Neural cell (in vitro differentiated cells): ENCODE measurements around the gene HTRA2. TPM values are rescaled to one million over a fixed set of nuclear protein-coding genes. Genes with fewer than 3 reads are reported as not detected.

Source experiments
- H2AFZ ChIP-seq: fragments of 200-600, 300-800 bp; sonication (generic), shearing (Covaris generic); 2 replicates; pipeline ENCODE4 v1.6.0; 2014; ENCODE audit warnings: low read depth, mild to moderate bottlenecking, antibody characterized with exemption, low read length, moderate library complexity
- H3F3A ChIP-seq: fragments of 200-600 bp; shearing (Covaris generic); 2 replicates; pipeline ENCODE4 v1.6.1; 2016; ENCODE audit warnings: mild to moderate bottlenecking, moderate library complexity, mixed read lengths, antibody characterized with exemption, low read length; ENCODE audit not compliant: insufficient read depth, poor library complexity, severe bottlenecking
- H3K27ac ChIP-seq: fragments of 200-600, 300-800 bp; sonication (generic), shearing (Covaris generic); 2 replicates; pipeline ENCODE4 v1.5.1; 2014; ENCODE audit warnings: mild to moderate bottlenecking, low read length, moderate library complexity
- H3K27me3 ChIP-seq: fragments of 300-800, 200-600 bp; sonication (generic), shearing (Covaris generic); 2 replicates; pipeline ENCODE4 v1.6.0; 2014; ENCODE audit warnings: mild to moderate bottlenecking, low read depth, low read length, moderate library complexity; ENCODE audit not compliant: insufficient read depth
- H3K36me3 ChIP-seq: fragments of 300-800, 200-600 bp; sonication (generic), shearing (Covaris generic); 2 replicates; pipeline ENCODE4 v1.5.1; 2014; ENCODE audit warnings: mild to moderate bottlenecking, antibody characterized with exemption, low read length, moderate library complexity; ENCODE audit not compliant: insufficient read depth
- H3K4me2 ChIP-seq: fragments of 300-800, 200-600 bp; sonication (generic), shearing (Covaris generic); 2 replicates; pipeline ENCODE4 v1.6.0; 2014; ENCODE audit warnings: mild to moderate bottlenecking, low read length
- H3K4me3 ChIP-seq: fragments of 300-800, 200-600 bp; sonication (generic), shearing (Covaris generic); 2 replicates; pipeline ENCODE4 v1.5.1; 2014; ENCODE audit warnings: mild to moderate bottlenecking, low read length, moderate library complexity
- H3K79me2 ChIP-seq: fragments of 200-600 bp; shearing (Covaris generic); replicated peaks from 2 replicates; pipeline ENCODE4 v1.6.0; 2014; ENCODE audit warnings: mild to moderate bottlenecking, low read length, moderate library complexity; ENCODE audit not compliant: insufficient read depth
- H3K9ac ChIP-seq: fragments of 300-800, 200-600 bp; sonication (generic), shearing (Covaris generic); 2 replicates; pipeline ENCODE4 v1.6.1; 2016; ENCODE audit warnings: mild to moderate bottlenecking, low read length, mixed read lengths
- H3K9me2 ChIP-seq: fragments of 200-600 bp; shearing (Covaris generic); 2 replicates; pipeline ENCODE4 v1.6.1; 2016; ENCODE audit warnings: mild to moderate bottlenecking, low read length, mixed read lengths; ENCODE audit not compliant: insufficient read depth
- H3K9me3 ChIP-seq: fragments of 200-600, 300-800 bp; sonication (generic), shearing (Covaris generic); 2 replicates; pipeline ENCODE4 v1.6.1; 2016; ENCODE audit warnings: mild to moderate bottlenecking, mixed run types, low read length, moderate library complexity, mixed read lengths
- H4K20me1 ChIP-seq: fragments of 200-600 bp; shearing (Covaris generic); 2 replicates; pipeline ENCODE4 v1.6.1; 2016; ENCODE audit warnings: mild to moderate bottlenecking, mixed run types; ENCODE audit not compliant: insufficient read depth
- EP300 ChIP-seq: fragments of 450-650 bp; conservative IDR thresholded peaks from 2 replicates; pipeline ENCODE4 v1.6.1; 2014; ENCODE audit warnings: antibody characterized with exemption, mild to moderate bottlenecking, moderate library complexity; ENCODE audit not compliant: poor library complexity, severe bottlenecking
- EZH2 ChIP-seq: fragments of 200-600, 300-800 bp; shearing (Covaris generic), sonication (generic); IDR thresholded peaks from 2 replicates; pipeline ENCODE4 v1.6.1; 2014; ENCODE audit warnings: antibody characterized with exemption, low read length, borderline replicate concordance, mild to moderate bottlenecking; ENCODE audit not compliant: insufficient read depth, poor library complexity, severe bottlenecking
- MXI1 ChIP-seq: fragments of 450-650 bp; conservative IDR thresholded peaks from 2 replicates; pipeline ENCODE4 v1.6.1; 2014; ENCODE audit warnings: antibody characterized with exemption, mild to moderate bottlenecking; ENCODE audit not compliant: poor library complexity, severe bottlenecking
- POLR2AphosphoS5 ChIP-seq: IDR thresholded peaks from 2 replicates; pipeline ENCODE4 v1.6.1; 2012
- RAD21 ChIP-seq: fragments of 450-650 bp; conservative IDR thresholded peaks from 2 replicates; pipeline ENCODE4 v1.6.1; 2014; ENCODE audit warnings: antibody characterized with exemption, mild to moderate bottlenecking, moderate library complexity
- SMC3 ChIP-seq: fragments of 450-650 bp; conservative IDR thresholded peaks from 2 replicates; pipeline ENCODE4 v1.6.1; 2014; ENCODE audit warnings: antibody characterized with exemption, mild to moderate bottlenecking, moderate library complexity; ENCODE audit not compliant: poor library complexity
- TAF1 ChIP-seq: IDR thresholded peaks from 2 replicates; pipeline ENCODE4 v1.6.1; 2012; ENCODE audit warnings: low read depth
- polyA plus RNA-seq: library from polyadenylated mRNA; depleted of rRNA; stranded (reverse); fragments of >200 nt; gene quantifications from 2 replicates; pipeline ENCODE4 v1.2.3, GENCODE V29; 2014
- TF ChIP-seq, protein P1 (sequence below): IDR thresholded peaks from 2 replicates; pipeline ENCODE4 v1.6.1; 2012; ENCODE audit warnings: borderline replicate concordance
- TF ChIP-seq, protein P2 (sequence below): fragments of 450-650 bp; IDR thresholded peaks from 2 replicates; pipeline ENCODE4 v1.5.1; 2014; ENCODE audit warnings: antibody characterized with exemption, mild to moderate bottlenecking, moderate library complexity; ENCODE audit not compliant: poor library complexity, severe bottlenecking

Gene HTRA2
- polyA plus RNA-seq, 1 donor from 2014 or later = 126 TPM

DNA sequence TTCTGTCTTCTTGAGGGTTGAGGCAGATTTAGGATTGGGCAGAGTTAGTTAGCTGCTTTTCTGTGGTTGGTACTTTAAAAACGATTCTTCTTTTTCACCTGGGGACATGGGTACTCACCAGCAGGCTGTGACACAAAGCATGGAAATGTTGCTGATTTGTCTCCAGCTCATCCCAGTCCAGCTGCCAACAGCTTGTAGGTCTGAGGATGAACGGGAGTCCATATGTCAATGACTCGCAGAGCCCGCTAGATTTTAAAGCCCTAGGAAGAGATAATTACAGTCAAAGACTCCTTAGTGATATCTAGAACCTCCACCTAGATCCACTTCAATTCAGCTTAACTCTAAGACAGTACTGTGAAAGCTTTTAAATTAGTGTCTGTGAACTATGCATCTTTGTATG lies 45.6 kb downstream of the HTRA2 start:
- Histone ChIP-seq H4K20me1 (no peaks in the 10 kb centered on the region), H3K27me3 (no peaks in the 10 kb centered on the region), H3K9ac (no peak overlapping the region), H3F3A (no peaks in the 10 kb centered on the region), H3K79me2 (no peaks in the 10 kb centered on the region), H3K9me2 (no peaks in the 10 kb centered on the region), H3K9me3 (no peaks in the 10 kb centered on the region), H3K27ac (no peak overlapping the region), H2AFZ (no peak overlapping the region), H3K4me3 (no peak overlapping the region), H3K36me3 (no peaks in the 10 kb centered on the region), H3K4me2 (no peak overlapping the region)
- no peak for TF ChIP-seq EP300

DNA sequence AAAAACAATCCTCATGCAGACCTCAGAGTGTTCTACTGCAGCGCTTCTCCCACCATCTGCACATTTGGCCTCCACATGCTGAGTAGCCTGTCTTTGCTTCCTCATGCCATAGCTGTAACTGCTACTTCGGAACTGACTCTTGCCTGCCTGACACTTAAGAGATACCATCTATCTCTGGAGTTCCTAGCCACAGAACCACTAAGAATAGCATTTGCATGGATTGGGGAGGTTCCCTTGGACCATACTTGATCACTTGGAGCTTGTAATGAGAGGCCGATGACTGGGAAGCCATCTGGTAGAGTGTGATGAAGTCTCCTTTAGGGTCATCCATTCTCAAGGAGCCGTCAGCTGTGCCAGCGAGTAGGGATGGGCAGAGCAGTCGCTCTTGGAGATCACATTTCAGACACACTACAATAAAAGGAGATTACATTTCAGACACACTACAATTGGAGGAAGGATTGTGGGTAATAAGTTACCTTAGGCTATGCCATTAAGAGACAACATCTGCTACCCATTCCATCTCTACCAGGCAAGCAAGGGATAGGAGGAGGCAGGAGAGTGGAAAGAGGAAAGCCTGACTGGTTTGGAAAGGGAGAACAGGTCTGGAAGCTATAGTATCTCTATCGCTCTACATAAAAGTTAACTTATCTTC lies 46.6 kb downstream of the HTRA2 start:
- H3K9ac ChIP-seq = no peak overlapping the region
- no peak overlapping the region for H2AFZ ChIP-seq
- H3K36me3 ChIP-seq = no peaks in the 10 kb centered on the region
- no peak overlapping the region for H3K4me2 ChIP-seq
- no peaks in the 10 kb centered on the region for H4K20me1 ChIP-seq
- no peak overlapping the region for H3K27ac ChIP-seq
- TF ChIP-seq EP300 (no peak), SMC3 (no peak), RAD21 (no peak), POLR2AphosphoS5 (no peak), EZH2 (no peak), TAF1 (no peak), MXI1 (no peak)
- TF ChIP-seq, protein P1, sequence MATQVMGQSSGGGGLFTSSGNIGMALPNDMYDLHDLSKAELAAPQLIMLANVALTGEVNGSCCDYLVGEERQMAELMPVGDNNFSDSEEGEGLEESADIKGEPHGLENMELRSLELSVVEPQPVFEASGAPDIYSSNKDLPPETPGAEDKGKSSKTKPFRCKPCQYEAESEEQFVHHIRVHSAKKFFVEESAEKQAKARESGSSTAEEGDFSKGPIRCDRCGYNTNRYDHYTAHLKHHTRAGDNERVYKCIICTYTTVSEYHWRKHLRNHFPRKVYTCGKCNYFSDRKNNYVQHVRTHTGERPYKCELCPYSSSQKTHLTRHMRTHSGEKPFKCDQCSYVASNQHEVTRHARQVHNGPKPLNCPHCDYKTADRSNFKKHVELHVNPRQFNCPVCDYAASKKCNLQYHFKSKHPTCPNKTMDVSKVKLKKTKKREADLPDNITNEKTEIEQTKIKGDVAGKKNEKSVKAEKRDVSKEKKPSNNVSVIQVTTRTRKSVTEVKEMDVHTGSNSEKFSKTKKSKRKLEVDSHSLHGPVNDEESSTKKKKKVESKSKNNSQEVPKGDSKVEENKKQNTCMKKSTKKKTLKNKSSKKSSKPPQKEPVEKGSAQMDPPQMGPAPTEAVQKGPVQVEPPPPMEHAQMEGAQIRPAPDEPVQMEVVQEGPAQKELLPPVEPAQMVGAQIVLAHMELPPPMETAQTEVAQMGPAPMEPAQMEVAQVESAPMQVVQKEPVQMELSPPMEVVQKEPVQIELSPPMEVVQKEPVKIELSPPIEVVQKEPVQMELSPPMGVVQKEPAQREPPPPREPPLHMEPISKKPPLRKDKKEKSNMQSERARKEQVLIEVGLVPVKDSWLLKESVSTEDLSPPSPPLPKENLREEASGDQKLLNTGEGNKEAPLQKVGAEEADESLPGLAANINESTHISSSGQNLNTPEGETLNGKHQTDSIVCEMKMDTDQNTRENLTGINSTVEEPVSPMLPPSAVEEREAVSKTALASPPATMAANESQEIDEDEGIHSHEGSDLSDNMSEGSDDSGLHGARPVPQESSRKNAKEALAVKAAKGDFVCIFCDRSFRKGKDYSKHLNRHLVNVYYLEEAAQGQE = no peak
- TF ChIP-seq, protein P2, sequence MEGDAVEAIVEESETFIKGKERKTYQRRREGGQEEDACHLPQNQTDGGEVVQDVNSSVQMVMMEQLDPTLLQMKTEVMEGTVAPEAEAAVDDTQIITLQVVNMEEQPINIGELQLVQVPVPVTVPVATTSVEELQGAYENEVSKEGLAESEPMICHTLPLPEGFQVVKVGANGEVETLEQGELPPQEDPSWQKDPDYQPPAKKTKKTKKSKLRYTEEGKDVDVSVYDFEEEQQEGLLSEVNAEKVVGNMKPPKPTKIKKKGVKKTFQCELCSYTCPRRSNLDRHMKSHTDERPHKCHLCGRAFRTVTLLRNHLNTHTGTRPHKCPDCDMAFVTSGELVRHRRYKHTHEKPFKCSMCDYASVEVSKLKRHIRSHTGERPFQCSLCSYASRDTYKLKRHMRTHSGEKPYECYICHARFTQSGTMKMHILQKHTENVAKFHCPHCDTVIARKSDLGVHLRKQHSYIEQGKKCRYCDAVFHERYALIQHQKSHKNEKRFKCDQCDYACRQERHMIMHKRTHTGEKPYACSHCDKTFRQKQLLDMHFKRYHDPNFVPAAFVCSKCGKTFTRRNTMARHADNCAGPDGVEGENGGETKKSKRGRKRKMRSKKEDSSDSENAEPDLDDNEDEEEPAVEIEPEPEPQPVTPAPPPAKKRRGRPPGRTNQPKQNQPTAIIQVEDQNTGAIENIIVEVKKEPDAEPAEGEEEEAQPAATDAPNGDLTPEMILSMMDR = no peak
- no peaks in the 10 kb centered on the region for H3K79me2 ChIP-seq
- H3K27me3 ChIP-seq = no peaks in the 10 kb centered on the region
- no peaks in the 10 kb centered on the region for H3K9me2 ChIP-seq
- no peaks in the 10 kb centered on the region for H3K9me3 ChIP-seq
- no peak overlapping the region for H3K4me3 ChIP-seq
- H3F3A ChIP-seq = no peaks in the 10 kb centered on the region

DNA sequence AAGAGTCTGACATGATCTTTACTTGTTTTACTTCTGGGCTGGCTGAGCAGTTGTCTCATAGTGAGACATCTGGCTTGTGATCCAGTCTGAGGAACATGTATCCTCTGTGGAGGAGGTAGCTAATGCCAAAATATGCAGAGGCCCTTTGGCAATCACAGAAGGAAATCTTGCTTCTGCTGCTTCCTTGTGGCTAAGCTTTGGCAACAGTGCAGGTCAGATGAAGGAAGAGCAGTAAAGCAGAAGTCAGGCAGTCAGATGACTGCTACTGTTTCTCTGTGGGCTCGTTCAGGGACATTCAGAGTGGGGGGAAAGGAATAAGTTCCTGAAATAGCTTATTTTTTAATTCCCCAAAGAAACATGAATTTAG lies 47.1 kb downstream of the HTRA2 start:
- no peak for TF ChIP-seq MXI1
- TF ChIP-seq POLR2AphosphoS5 = no peak
- TF ChIP-seq EZH2 = no peak
- TF ChIP-seq RAD21 = no peak
- TF ChIP-seq, protein P2 = no peak
- no peak for TF ChIP-seq EP300
- TF ChIP-seq TAF1 = no peak
- TF ChIP-seq, protein P1 = no peak
- TF ChIP-seq SMC3 = no peak
- H3K9me3 ChIP-seq = no peaks in the 10 kb centered on the region
- H3K27ac ChIP-seq = no peak overlapping the region
- no peak overlapping the region for H3K9ac ChIP-seq
- H3K9me2 ChIP-seq = no peaks in the 10 kb centered on the region
- H3K79me2 ChIP-seq = no peaks in the 10 kb centered on the region
- H4K20me1 ChIP-seq = no peaks in the 10 kb centered on the region
- H3F3A ChIP-seq = no peaks in the 10 kb centered on the region
- no peak overlapping the region for H3K4me2 ChIP-seq
- no peak overlapping the region for H2AFZ ChIP-seq
- no peaks in the 10 kb centered on the region for H3K27me3 ChIP-seq
- H3K36me3 ChIP-seq = no peaks in the 10 kb centered on the region
- H3K4me3 ChIP-seq = no peak overlapping the region
